GM23338 (cell line): ENCODE data around the gene TMEM217. TPM values are rescaled to one million over a fixed set of nuclear protein-coding genes. Genes with fewer than 3 reads are reported as not detected.

ENCODE experiments used
- ATAC-seq: fragments of 200-7000 bp; cut with Tn5 transposase; 3 replicates; pipeline ENCODE4 v1.9.1; 2020
- DNase-seq: peaks from one replicate; pipeline ENCODE4 v3.0.0-alpha.2; 2015; ENCODE audit warnings: low spot score
- H2AFZ ChIP-seq: fragments of 200-600 bp; sonication (generic); 2 replicates; pipeline ENCODE4 v1.8.0; 2016; ENCODE audit warnings: antibody characterized with exemption, mild to moderate bottlenecking, moderate library complexity
- H3F3A ChIP-seq: fragments of 200-600 bp; sonication (generic); replicated peaks from 2 replicates; pipeline ENCODE4 v1.8.0; 2017; ENCODE audit warnings: antibody characterized with exemption, mixed run types, low read depth
- H3K27ac ChIP-seq: fragments of 200-600 bp; sonication (generic); 2 replicates; pipeline ENCODE4 v1.6.1; 2016; ENCODE audit warnings: low read depth
- H3K27me3 ChIP-seq: fragments of 200-600 bp; sonication (generic); 2 replicates; pipeline ENCODE4 v1.8.0; 2016; ENCODE audit warnings: mild to moderate bottlenecking, mixed run types, moderate library complexity; ENCODE audit not compliant: insufficient read depth
- H3K36me3 ChIP-seq: fragments of 200-600 bp; sonication (generic); 2 replicates; pipeline ENCODE4 v1.8.0; 2016; ENCODE audit warnings: mild to moderate bottlenecking; ENCODE audit not compliant: insufficient read depth
- H3K4me1 ChIP-seq: fragments of 200-600 bp; sonication (generic); 2 replicates; pipeline ENCODE4 v1.8.0; 2016; ENCODE audit warnings: mild to moderate bottlenecking, moderate library complexity; ENCODE audit not compliant: insufficient read depth
- H3K4me2 ChIP-seq: fragments of 200-600 bp; sonication (generic); 2 replicates; pipeline ENCODE4 v1.7.1; 2017; ENCODE audit warnings: mixed run types
- H3K4me3 ChIP-seq: fragments of 200-600 bp; sonication (generic); 2 replicates; pipeline ENCODE4 v1.6.1; 2016; ENCODE audit warnings: mixed run types
- H3K79me2 ChIP-seq: fragments of 200-600 bp; sonication (generic); replicated peaks from 2 replicates; pipeline ENCODE4 v1.8.0; 2017; ENCODE audit warnings: mild to moderate bottlenecking; ENCODE audit not compliant: insufficient read depth
- H3K9me2 ChIP-seq: fragments of 200-600 bp; sonication (generic); 2 replicates; pipeline ENCODE4 v1.8.0; 2017; ENCODE audit not compliant: insufficient read depth
- H4K20me1 ChIP-seq: fragments of 200-600 bp; sonication (generic); replicated peaks from 2 replicates; pipeline ENCODE4 v1.8.0; 2017; ENCODE audit warnings: mild to moderate bottlenecking; ENCODE audit not compliant: insufficient read depth
- H3K27ac Mint-ChIP-seq: 2 replicates; pipeline ENCODE4 v1.8.0; 2020; ENCODE audit warnings: inconsistent platforms, mild to moderate bottlenecking, moderate library complexity, mixed read lengths
- H3K27me3 Mint-ChIP-seq: 3 replicates; pipeline ENCODE4 v1.8.0; 2022; ENCODE audit warnings: low read depth, mild to moderate bottlenecking, moderate library complexity, mixed read lengths, inconsistent platforms; ENCODE audit not compliant: insufficient read depth, poor library complexity
- H3K36me3 Mint-ChIP-seq: 3 replicates; pipeline ENCODE4 v1.8.0; 2021; ENCODE audit warnings: low read depth, mild to moderate bottlenecking, inconsistent platforms, moderate library complexity, mixed read lengths
- H3K4me1 Mint-ChIP-seq: 3 replicates; pipeline ENCODE4 v1.8.0; 2020; ENCODE audit warnings: mild to moderate bottlenecking, inconsistent platforms, mixed read lengths
- H3K4me3 Mint-ChIP-seq: 3 replicates; pipeline ENCODE4 v1.8.0; 2021; ENCODE audit warnings: moderate library complexity, mild to moderate bottlenecking, inconsistent platforms, mixed read lengths
- H3K9me3 Mint-ChIP-seq: 3 replicates; pipeline ENCODE4 v1.8.0; 2020; ENCODE audit warnings: moderate library complexity, mild to moderate bottlenecking, inconsistent platforms, mixed read lengths
- EZH2phosphoT487 ChIP-seq: fragments of 200-600 bp; sonication (generic); IDR thresholded peaks from one replicate; pipeline ENCODE4 v1.8.1; 2018; ENCODE audit warnings: antibody characterized with exemption; ENCODE audit not compliant: unreplicated experiment
- JUNB ChIP-seq: IDR thresholded peaks from one replicate; pipeline ENCODE4 v1.6.1; 2016; ENCODE audit warnings: antibody characterized with exemption; ENCODE audit not compliant: unreplicated experiment
- NANOG ChIP-seq: IDR thresholded peaks from 2 replicates; pipeline ENCODE4 v1.6.1; 2016; ENCODE audit warnings: antibody characterized with exemption, borderline replicate concordance
- POLR2AphosphoS5 ChIP-seq: IDR thresholded peaks from 2 replicates; pipeline ENCODE4 v1.6.1; 2016; ENCODE audit warnings: antibody characterized with exemption, low read depth
- STAT1 ChIP-seq: IDR thresholded peaks from one replicate; pipeline ENCODE4 v1.6.1; 2016; ENCODE audit warnings: antibody characterized with exemption; ENCODE audit not compliant: unreplicated experiment
- ZNF114 ChIP-seq: fragments of 250-450 bp; sonication (Bioruptor Pico); IDR thresholded peaks from 2 replicates; pipeline ENCODE4 v1.5.0; 2020; ENCODE audit warnings: mild to moderate bottlenecking, moderate library complexity
- ZNF331 ChIP-seq: fragments of 250-450 bp; sonication (Bioruptor Pico); IDR thresholded peaks from 2 replicates; pipeline ENCODE4 v1.5.0; 2020; ENCODE audit warnings: low read depth, mild to moderate bottlenecking, moderate library complexity
- polyA plus RNA-seq: library from polyadenylated mRNA; unstranded; fragments of >200 nt; fragmentation: Nextera tagmentation; extraction: Ambion mirVana; gene quantifications from 2 replicates; pipeline ENCODE4 v1.2.1, GENCODE V29; 2016
- total RNA-seq: library from RNA; depleted of rRNA; stranded (reverse); fragments of >200 nt; shearing (Covaris generic); gene quantifications from 2 replicates; pipeline ENCODE4 v1.2.3, GENCODE V29; 2014
- TF ChIP-seq, protein P1 (sequence below), 2 experiments: fragments of 200-600 bp in 1 of 2; sonication (generic) in 1 of 2; conservative IDR thresholded peaks; 2 replicates each; pipeline versions ENCODE4 v1.5.1 to v1.6.1; 2016 to 2017; ENCODE audit warnings: antibody characterized with exemption in 2 of 2, low read depth in 2 of 2, mild to moderate bottlenecking in 2 of 2, moderate library complexity in 1 of 2
- TF ChIP-seq, protein P2 (sequence below): IDR thresholded peaks from 2 replicates; pipeline ENCODE4 v1.6.1; 2016; ENCODE audit warnings: antibody characterized with exemption
- TF ChIP-seq, protein P3 (sequence below): IDR thresholded peaks from one replicate; pipeline ENCODE4 v1.6.1; 2018; ENCODE audit warnings: antibody characterized with exemption; ENCODE audit not compliant: unreplicated experiment

Gene TMEM217
- total and polyA plus RNA-seq, 2 experiments from 2014 or later, result 1.3 TPM; not detected in 1

DNA sequence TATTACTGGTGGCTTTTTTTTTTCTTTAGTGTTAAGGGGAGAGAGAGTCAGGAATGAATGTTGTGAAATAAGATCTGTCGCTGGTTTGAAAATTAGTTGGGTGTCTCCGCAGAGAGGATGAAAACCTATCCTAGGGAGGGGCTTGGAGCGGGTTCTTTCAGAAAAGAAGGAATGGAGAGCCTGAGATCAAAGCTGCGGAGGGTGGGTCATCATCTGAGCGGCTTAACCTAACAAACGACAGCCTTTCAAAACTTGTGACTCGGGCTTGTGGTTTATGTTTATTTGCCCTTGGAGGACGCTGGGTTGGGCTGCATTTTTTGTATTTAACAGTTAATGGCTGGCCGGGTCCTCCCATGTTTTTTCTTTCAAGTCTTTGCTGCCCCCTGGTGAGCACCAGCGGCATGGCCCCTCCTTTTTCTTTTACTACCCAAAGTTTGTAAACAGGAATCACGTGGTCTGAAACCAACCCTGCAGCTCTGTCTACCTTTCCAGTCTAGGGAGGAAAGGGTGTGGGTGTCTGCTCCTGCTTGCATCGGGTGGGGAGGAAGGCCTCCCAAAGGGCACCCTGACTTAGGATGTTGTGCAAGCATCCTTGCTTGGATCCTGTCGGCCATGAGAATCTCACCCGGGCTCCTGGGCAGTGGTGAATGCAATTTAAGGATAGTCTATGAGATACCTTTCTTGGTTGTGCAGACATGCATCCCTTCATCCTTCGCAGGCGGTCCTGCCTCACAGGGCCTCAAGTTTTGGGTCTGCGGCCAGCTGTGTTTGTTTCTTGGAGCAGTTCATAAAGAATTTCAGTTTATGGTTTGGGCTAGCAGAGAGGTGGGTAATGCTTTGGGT is 85.8 kb downstream of the TMEM217 start:
- H3K27me3 ChIP-seq, result no peaks in the 10 kb centered on the region
- Mint-ChIP-seq H3K27me3 (peaks cover 15% of the 10 kb centered on the region), H3K36me3 (peaks cover 49% of the 10 kb centered on the region), H3K27ac (peak overlapping the region; percentile 85; the same call in 1 of the 2 replicates), H3K9me3 (peaks cover 2% of the 10 kb centered on the region; the same call in 2 of the 3 replicates), H3K4me1 (peaks cover 44% of the 10 kb centered on the region), H3K4me3 (peak overlapping the region; percentile 90)
- peaks cover 30% of the 10 kb centered on the region for H3K36me3 ChIP-seq
- H3K4me3 ChIP-seq, result peak overlapping the region; percentile 64
- peaks cover 37% of the 10 kb centered on the region for H3F3A ChIP-seq
- H3K27ac ChIP-seq, result peak overlapping the region; percentile 70
- TF ChIP-seq, protein P1, sequence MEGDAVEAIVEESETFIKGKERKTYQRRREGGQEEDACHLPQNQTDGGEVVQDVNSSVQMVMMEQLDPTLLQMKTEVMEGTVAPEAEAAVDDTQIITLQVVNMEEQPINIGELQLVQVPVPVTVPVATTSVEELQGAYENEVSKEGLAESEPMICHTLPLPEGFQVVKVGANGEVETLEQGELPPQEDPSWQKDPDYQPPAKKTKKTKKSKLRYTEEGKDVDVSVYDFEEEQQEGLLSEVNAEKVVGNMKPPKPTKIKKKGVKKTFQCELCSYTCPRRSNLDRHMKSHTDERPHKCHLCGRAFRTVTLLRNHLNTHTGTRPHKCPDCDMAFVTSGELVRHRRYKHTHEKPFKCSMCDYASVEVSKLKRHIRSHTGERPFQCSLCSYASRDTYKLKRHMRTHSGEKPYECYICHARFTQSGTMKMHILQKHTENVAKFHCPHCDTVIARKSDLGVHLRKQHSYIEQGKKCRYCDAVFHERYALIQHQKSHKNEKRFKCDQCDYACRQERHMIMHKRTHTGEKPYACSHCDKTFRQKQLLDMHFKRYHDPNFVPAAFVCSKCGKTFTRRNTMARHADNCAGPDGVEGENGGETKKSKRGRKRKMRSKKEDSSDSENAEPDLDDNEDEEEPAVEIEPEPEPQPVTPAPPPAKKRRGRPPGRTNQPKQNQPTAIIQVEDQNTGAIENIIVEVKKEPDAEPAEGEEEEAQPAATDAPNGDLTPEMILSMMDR (conservative IDR thresholded peaks at IDR 0.05; ENCODE audit: low read depth in 2 of 2), result peak; percentile 72 to 93
- TF ChIP-seq NANOG, result peak; percentile 33; the same call in 1 of the 2 replicates
- TF ChIP-seq, protein P2, sequence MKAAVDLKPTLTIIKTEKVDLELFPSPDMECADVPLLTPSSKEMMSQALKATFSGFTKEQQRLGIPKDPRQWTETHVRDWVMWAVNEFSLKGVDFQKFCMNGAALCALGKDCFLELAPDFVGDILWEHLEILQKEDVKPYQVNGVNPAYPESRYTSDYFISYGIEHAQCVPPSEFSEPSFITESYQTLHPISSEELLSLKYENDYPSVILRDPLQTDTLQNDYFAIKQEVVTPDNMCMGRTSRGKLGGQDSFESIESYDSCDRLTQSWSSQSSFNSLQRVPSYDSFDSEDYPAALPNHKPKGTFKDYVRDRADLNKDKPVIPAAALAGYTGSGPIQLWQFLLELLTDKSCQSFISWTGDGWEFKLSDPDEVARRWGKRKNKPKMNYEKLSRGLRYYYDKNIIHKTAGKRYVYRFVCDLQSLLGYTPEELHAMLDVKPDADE, result no peak
- TF ChIP-seq POLR2AphosphoS5, result no peak
- TF ChIP-seq EZH2phosphoT487, result no peak
- TF ChIP-seq ZNF114 (CRISPR knock-in tag), result no peak
- no peak for TF ChIP-seq JUNB
- peaks cover 20% of the 10 kb centered on the region for H3K4me1 ChIP-seq
- peaks cover 30% of the 10 kb centered on the region for H4K20me1 ChIP-seq
- no peak overlapping the region for H2AFZ ChIP-seq
- H3K79me2 ChIP-seq, result peaks cover 42% of the 10 kb centered on the region
- peak overlapping the region; percentile 85 for H3K4me2 ChIP-seq
- no peaks in the 10 kb centered on the region for H3K9me2 ChIP-seq
- ATAC-seq (peak; percentile 7), DNase-seq (peak; percentile 97)

DNA sequence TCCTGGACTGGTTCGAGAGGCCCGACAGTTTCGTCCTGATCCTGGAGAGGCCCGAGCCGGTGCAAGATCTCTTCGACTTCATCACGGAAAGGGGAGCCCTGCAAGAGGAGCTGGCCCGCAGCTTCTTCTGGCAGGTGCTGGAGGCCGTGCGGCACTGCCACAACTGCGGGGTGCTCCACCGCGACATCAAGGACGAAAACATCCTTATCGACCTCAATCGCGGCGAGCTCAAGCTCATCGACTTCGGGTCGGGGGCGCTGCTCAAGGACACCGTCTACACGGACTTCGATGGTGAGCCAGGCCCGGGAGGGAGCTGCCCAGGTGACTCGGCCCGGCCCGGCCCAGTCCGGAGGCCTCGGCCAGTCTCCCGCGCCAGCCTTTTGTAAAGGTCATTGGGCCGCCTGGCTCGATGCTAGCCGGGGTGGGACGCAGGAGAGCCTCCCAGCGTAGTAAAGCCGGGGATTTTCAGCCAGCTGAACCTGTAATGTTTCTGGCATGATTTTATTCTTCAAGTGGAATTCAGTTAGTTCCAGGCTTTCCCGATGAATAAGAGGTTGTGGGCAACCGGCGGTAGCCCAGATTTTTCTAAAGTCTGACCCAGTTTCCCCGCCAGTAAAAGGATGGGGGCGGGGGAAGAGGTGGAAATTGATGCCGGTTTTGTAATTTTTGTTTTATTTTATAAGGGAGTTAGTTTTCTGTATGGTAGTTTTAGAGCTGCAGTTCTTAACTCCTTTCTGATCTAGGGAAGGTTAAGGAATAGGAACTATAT is 86.6 kb downstream of the TMEM217 start:
- Histone ChIP-seq H3K4me1 (peaks cover 20% of the 10 kb centered on the region), H3K4me2 (peak overlapping the region; percentile 85), H3K79me2 (peaks cover 42% of the 10 kb centered on the region), H3K4me3 (peak overlapping the region; percentile 64), H3F3A (peaks cover 37% of the 10 kb centered on the region), H2AFZ (no peak overlapping the region), H3K9me2 (no peaks in the 10 kb centered on the region), H3K36me3 (peaks cover 30% of the 10 kb centered on the region), H3K27me3 (no peaks in the 10 kb centered on the region), H4K20me1 (peaks cover 30% of the 10 kb centered on the region), H3K27ac (peak overlapping the region; percentile 70)
- peak; percentile 36 for DNase-seq
- H3K27me3 Mint-ChIP-seq, result peaks cover 13% of the 10 kb centered on the region
- peaks cover 48% of the 10 kb centered on the region for H3K4me1 Mint-ChIP-seq
- peaks cover 49% of the 10 kb centered on the region for H3K36me3 Mint-ChIP-seq
- peak overlapping the region; percentile 85 for H3K27ac Mint-ChIP-seq
- ATAC-seq, result peak; percentile 3
- H3K9me3 Mint-ChIP-seq, result peaks cover 2% of the 10 kb centered on the region; the same call in 2 of the 3 replicates
- H3K4me3 Mint-ChIP-seq, result peak overlapping the region; percentile 90
- TF ChIP-seq ZNF331 (no peak), ZNF114 (CRISPR knock-in tag) (no peak), NANOG (no peak), STAT1 (no peak)
- TF ChIP-seq, protein P2, result no peak
- TF ChIP-seq, protein P3, sequence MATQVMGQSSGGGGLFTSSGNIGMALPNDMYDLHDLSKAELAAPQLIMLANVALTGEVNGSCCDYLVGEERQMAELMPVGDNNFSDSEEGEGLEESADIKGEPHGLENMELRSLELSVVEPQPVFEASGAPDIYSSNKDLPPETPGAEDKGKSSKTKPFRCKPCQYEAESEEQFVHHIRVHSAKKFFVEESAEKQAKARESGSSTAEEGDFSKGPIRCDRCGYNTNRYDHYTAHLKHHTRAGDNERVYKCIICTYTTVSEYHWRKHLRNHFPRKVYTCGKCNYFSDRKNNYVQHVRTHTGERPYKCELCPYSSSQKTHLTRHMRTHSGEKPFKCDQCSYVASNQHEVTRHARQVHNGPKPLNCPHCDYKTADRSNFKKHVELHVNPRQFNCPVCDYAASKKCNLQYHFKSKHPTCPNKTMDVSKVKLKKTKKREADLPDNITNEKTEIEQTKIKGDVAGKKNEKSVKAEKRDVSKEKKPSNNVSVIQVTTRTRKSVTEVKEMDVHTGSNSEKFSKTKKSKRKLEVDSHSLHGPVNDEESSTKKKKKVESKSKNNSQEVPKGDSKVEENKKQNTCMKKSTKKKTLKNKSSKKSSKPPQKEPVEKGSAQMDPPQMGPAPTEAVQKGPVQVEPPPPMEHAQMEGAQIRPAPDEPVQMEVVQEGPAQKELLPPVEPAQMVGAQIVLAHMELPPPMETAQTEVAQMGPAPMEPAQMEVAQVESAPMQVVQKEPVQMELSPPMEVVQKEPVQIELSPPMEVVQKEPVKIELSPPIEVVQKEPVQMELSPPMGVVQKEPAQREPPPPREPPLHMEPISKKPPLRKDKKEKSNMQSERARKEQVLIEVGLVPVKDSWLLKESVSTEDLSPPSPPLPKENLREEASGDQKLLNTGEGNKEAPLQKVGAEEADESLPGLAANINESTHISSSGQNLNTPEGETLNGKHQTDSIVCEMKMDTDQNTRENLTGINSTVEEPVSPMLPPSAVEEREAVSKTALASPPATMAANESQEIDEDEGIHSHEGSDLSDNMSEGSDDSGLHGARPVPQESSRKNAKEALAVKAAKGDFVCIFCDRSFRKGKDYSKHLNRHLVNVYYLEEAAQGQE, result no peak
- TF ChIP-seq, protein P1 (conservative IDR thresholded peaks at IDR 0.05; ENCODE audit: low read depth in 2 of 2), result no peak
